ENCODE measurements around the gene PPP1CA. TPM values are rescaled to one million over a fixed set of nuclear protein-coding genes. Genes with fewer than 3 reads are reported as not detected.

PPP1CA gene
- total and polyA plus RNA-seq, 12 donors, result 105 to 289 (median 151) TPM

DNA sequence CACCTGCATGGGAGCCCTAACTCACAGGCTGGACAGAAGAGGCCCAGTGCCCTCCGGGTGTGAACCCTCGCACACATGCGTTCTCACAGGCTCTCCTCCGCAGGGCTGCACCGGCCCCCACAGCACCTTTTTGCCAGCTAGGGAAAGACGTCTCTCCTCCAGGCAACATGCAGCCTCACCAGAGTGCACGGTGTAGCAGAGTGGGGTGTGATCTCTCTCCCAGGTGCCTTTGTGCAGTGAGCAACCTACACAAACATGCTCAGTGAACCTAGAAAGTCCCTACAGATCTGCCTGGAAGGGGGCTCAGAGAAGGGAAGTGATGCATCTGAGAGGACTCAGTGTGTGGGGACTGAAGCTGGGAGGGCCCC is 10.1 kb upstream of the PPP1CA start:
- Histone ChIP-seq H3K9me3 (replicated peaks in 1 of 3) (no peaks in the 10 kb centered on the region), H3K4me1 (replicated peaks in 1 of 2) (peaks cover 4 to 9% of the 10 kb centered on the region in 2 donors), H3K36me3 (replicated peaks in 1 of 2) (no peaks in the 10 kb centered on the region), H3K27me3 (peaks cover 39% of the 10 kb centered on the region), H3K4me3 (no peak overlapping the region), H3K27ac (no peak overlapping the region)
- DNase-seq, result no peak
- TF ChIP-seq CTCF (IDR thresholded peaks at IDR 0.05) (no peak), POLR2A (IDR thresholded peaks at IDR 0.05) (no peak)
- 33 to 77% (median 66%) methylated on average over 1 to 7 of the region's 7 CpGs for WGBS, 4 donors
- intact Hi-C loops (cut with DNase I), result no loop called here

DNA sequence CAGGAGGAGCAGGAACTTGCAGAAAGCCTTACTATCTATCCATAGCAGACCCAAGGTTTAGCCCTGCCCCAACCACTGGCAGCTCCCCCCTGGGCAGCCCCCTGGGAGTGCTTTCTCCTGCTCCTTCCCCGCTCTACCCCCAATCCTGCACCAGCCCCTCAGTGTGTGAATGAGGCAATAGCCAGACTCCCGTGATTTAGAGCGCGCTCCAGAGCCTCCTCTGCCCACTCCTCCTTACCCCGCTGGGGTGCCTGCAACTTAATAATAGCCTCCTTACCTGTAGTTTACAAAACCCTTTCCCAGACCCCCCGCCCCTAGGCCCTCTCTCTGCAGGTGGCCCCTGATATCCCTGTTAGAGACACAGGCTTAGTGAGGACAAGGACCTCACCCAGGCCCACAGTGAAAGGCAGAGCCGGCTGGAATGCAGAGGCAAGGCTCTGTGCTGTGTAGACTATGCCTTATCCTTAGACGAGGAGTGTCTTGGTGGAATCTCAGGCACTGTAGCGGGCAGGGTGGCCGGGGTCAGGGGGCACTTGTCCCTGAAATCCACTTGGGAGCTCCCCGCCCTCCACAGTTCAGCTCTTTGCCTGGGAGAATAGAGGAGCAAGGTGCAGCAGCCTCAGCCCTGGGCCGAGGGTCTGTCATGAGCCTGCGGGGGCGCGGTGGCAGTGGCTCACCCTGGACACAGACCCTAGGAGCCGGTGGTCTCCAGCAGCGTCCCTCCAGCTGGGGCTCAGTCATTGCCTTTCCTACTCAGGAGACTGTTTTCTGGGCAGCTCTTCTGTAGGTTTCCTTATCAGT is 9.5 kb upstream of the PPP1CA start:
- Histone ChIP-seq H3K36me3 (replicated peaks in 1 of 2) (no peaks in the 10 kb centered on the region), H3K9me3 (replicated peaks in 1 of 3) (no peaks in the 10 kb centered on the region), H3K4me3 (no peak overlapping the region), H3K27me3 (peaks cover 39% of the 10 kb centered on the region), H3K4me1 (replicated peaks in 1 of 2) (peaks cover 4 to 9% of the 10 kb centered on the region in 2 donors), H3K27ac (no peak overlapping the region)
- TF ChIP-seq POLR2A (IDR thresholded peaks at IDR 0.05) (no peak), CTCF (IDR thresholded peaks at IDR 0.05) (no peak)
- no peak for DNase-seq
- intact Hi-C loops (cut with DNase I), result no loop called here
- 75 to 83% (median 77%) methylated on average over 10 to 17 of the region's 17 CpGs for WGBS, 4 donors

- Histone ChIP-seq H3K4me3 (no peak overlapping the region), H3K4me1 (replicated peaks in 1 of 2) (peaks cover 4 to 8% of the 10 kb centered on the region in 2 donors), H3K27ac (no peak overlapping the region), H3K9me3 (replicated peaks in 1 of 3) (no peaks in the 10 kb centered on the region), H3K36me3 (replicated peaks in 1 of 2) (no peaks in the 10 kb centered on the region), H3K27me3 (peaks cover 39% of the 10 kb centered on the region)
- DNase-seq, result no peak
- WGBS, 4 donors, result 54 to 69% (median 60%) methylated on average over 9 to 15 of the region's 15 CpGs; no CpG with 5 or more reads in 1 of the 4 donors
- intact Hi-C loops (cut with DNase I), result no loop called here
- TF ChIP-seq CTCF (IDR thresholded peaks at IDR 0.05), result no peak
- no peak for TF ChIP-seq POLR2A (IDR thresholded peaks at IDR 0.05)
Measured at GRCh38 chr11:67410369-67410831, 8.7 kb upstream of the PPP1CA start.

DNA sequence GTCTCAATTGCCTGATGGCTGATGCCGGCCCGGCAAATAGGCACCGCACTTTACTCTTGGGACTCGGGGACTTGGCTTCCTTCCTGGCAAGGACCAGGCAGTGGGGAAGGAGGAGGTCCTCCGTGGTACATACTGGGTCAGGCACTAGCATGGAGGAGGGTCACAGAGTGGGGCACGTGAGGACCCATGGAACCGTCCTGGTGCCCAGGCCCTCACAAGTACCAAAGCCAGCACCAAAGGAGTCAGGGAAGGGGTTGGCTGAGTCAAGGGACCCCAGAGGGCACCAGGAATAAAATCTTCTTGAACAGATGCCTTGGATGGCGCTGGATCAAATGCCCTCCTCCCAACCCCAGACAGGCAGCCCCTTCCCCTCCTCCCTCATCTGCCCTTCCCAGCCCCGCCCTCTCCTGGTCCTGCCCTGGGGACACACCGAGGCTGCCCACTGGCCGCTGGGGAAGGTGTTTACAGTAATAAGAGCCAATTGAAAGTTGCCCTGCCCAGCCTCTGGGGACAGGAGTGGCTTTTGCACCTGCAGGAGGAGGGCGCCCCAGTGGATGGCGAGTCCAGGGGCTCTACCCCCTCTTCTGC is 8.2 kb upstream of the PPP1CA start:
- H3K4me3 ChIP-seq, result no peak overlapping the region
- peaks cover 0 to 4% of the 10 kb centered on the region in 2 donors for H3K4me1 ChIP-seq (replicated peaks in 1 of 2)
- TF ChIP-seq POLR2A (IDR thresholded peaks at IDR 0.05) (no peak), CTCF (IDR thresholded peaks at IDR 0.05) (no peak)
- 30 to 55% (median 41%) methylated on average over 3 to 13 of the region's 13 CpGs for WGBS, 4 donors
- DNase-seq, result no peak
- H3K36me3 ChIP-seq (replicated peaks in 1 of 2), result no peaks in the 10 kb centered on the region
- H3K9me3 ChIP-seq (replicated peaks in 1 of 3), result no peaks in the 10 kb centered on the region
- H3K27me3 ChIP-seq, result peaks cover 37% of the 10 kb centered on the region
- no peak overlapping the region for H3K27ac ChIP-seq
- intact Hi-C loops (cut with DNase I), result loop anchor here in 1 of 2 donors (5.0 kb wide), 1 partner anchor 97 kb away; the partner anchor contains the start of genes CDK2AP2 and PITPNM1
